Posterior cingulate gyrus (tissue), 11 donors: ENCODE measurements around the gene BRD4.

Source experiments
- DNase-seq, 10 donors: peaks; one replicate each; pipeline versions ENCODE4 v3.0.0 to v3.0.0-alpha.2; 2020 to 2021; ENCODE audit warnings: mixed read lengths in 3 of 10
- intact Hi-C: fragments of 100-400 bp; cut with DNase I; formaldehyde crosslinking; loops from one replicate; pipeline ENCODE4 v1.15.1; 2023

BRD4 gene

GRCh38 chr19:15332311-15332996 is at the start of gene BRD4:
TSS of gene BRD4 (minus strand) at chr19:15332539. CDS start at chr19:15273099, 59,440 bp downstream.
- intact Hi-C loops, result loop anchor here (5.0 kb wide), 2 partner anchors 50 to 65 kb away; no protein-coding TSS in a partner anchor
- peak; percentile 50 to 95 (median 68) for DNase-seq

DNA sequence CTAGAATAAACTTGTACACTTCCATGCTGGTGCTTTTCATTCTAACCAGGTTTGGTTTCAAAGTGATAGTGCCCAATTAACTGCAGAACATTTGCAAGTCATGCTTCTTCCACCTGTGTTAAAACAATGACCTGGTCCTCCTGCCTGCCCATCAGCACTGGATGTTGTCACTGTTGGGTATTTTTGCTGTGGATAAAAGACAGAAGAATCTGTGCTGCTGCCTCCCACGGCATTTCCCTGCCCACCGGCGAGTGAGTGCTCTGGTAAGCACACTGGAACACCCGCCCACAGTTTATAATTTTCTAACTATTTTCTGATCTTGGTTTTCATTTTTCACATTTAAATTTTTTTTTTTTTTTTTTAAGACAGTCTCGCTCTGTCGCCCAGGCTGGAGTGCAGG is 49.5 kb upstream of the BRD4 start:
- DNase-seq, result peak in 6 of 10 donors; percentile 32 to 89 (median 64)
- intact Hi-C loops, result loop anchor here (5.0 kb wide), 1 partner anchor 50 kb away; the partner anchor contains the start of gene BRD4

DNA sequence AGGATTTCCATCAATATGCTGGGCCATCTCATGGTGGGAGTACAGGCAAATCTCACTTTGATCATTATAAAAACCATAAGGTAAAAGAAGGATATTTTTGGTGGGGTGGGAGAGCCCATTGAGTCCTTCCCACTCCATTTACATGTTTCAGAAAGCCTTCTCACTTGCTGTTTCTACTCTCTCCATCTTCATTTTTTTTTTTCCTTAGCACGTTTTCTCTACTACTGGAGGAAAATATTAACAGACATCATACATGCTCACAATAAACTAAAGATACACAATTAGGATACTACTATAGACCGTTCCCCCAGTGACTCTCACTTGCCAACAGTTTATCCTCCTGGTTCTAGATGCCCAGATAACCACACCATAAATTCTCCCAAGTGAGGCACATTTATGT is 49.1 kb upstream of the BRD4 start:
- intact Hi-C loops, result loop anchor here (5.0 kb wide), 1 partner anchor 49 kb away; the partner anchor contains the start of gene BRD4
- DNase-seq, result no peak

DNA sequence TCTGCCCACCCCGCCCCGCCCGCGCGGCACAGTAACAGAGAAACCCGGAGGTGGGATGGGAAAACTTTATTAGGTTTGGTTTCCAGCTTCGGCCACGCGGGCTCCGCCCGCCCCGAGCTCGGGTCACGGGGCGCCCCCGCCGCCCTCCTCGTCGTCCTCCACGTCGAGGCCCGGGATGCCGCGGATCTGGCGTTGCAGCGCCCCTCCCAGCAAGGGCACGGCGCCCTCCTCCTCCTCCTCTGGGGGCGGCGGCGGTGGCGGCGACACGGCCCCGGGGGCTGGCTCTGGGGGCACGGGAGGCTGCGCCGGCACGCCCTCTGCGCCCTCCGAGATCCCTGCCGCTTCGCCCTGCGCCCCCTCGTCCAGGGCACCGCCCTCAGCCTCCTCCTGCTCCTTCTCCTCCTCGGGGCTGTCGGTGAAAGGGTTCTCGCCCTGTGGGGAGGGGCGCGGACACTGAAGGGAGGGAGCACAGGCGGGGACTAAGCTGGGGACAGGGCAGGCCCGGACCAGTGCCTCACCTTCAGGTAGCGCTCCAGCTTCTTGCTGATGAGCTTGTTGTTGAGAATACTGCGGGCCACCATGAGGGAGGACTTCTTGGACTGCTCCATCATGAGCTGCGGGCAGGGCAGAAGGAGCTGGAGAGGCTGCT is 47.8 kb upstream of the BRD4 start:
- intact Hi-C loops, result loop anchor here (5.0 kb wide), 5 partner anchors 37 to 177 kb away; partner anchors contain the start of genes AKAP8L and BRD4
- DNase-seq, result peak in 1 of 10 donors; percentile 74

- peak; percentile 94 to 100 (median 98) for DNase-seq
- intact Hi-C loops, result loop anchor here (5.0 kb wide), 4 partner anchors 38 to 178 kb away; partner anchors contain the start of gene AKAP8L
These were observed 47.0 kb upstream of the BRD4 start, which contains the start of gene AKAP8 for GRCh38 chr19:15379083-15379998. TSS of gene AKAP8 (minus strand) at chr19:15379787. CDS start at chr19:15379731, 56 bp downstream.

DNA sequence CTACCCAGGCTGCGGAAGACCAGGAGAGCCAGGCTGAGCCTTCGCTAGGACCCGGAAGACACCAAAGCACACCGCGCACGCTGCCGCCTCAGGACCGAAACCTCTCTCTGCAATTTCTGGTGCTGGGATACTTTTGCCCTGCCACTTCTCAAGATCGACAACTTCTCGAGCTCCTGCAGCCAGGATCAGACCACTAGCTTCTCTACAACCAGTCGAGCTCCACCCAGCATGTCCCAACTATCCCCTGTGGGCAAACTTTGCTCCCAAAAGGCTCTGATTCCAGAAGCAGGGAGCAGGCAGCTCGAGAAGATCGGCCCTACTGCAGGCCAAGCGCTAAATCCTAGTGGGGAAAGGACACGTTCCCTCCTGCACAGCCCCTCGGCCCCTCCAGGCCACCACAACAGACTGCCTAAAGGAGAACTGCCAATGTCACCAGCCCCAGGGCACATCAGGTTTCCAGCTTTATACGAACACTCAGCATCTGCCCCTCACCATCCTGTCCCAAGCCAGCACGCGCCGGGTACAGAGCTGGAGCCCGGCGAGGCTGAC is 46.3 kb upstream of the BRD4 start:
- peak in 4 of 10 donors; percentile 35 to 88 (median 61) for DNase-seq
- intact Hi-C loops, result loop anchor here (5.0 kb wide), 4 partner anchors 39 to 179 kb away; partner anchors contain the start of gene AKAP8L

DNA sequence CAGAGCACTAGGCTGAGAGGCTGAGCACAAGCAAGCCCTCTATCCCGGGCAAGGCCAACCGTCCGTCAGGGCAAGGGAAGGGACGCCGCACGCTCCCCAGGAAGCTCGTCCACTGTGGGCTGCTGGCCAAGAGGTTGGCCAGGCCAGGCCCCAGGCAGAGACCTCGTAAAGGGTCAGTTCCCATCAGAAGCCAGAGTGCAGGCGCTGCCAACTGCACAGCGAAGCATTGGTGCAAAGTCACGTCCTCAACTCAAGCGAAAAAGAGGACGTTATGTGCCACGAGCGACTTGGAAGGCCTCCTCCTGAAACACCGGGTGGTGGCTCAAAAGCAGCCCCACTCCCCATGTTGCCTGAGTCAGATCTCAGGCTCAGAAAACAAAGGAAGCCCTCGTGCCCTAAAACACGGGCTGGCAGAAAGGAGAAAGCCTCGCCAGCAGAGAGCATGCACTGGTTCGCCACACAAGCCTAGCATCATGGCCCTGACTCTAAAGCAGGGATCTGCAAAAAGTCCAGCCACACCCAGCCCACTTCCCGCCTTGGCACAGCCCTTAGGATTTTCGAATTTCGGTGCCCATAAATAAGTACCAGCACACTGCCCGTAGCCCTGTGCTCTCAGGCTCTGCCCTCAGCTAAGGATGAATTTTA is 42.6 kb upstream of the BRD4 start:
- DNase-seq, result peak in 1 of 10 donors; percentile 74
- intact Hi-C loops, result loop anchor here (5.0 kb wide), 4 partner anchors 42 to 182 kb away; partner anchors contain the start of gene AKAP8L

DNA sequence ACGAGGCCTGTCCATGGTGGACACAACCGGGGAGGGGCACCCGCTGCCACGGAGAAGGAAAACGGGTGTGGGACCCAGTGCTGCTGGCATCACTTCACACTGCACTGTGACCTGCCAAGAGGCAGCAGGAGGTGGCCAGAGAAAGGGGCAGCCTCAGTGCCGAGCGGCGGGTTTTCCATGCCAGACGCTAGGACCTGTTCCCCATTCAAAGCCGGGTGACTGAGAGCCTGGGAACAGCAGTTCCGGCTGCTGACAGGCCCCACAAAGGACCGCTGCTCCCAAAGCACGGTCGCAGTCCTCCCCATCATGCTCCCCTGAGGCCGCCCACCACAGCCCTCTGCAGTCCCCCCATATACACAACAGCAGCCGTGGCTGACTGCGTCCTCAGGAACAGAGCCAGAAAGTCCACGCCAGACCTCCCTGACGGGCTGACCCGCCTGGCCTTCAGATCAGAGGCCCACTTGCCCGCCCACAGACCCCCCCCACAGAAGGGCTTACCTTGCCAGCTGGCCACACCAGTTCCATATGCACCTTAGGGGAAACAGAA is 41.8 kb upstream of the BRD4 start:
- intact Hi-C loops, result no loop called here

GRCh38 chr19:15373644-15374043 is 41.3 kb upstream of the BRD4 start:
- DNase-seq, result peak in 1 of 10 donors; percentile 60
- intact Hi-C loops, result no loop called here

More for the DNA sequence above, 41.8 kb upstream of the BRD4 start:
- peak in 2 of 10 donors; percentile 81 to 86 for DNase-seq

- DNase-seq, result peak in 1 of 10 donors; percentile 70
- intact Hi-C loops, result no loop called here
These were observed 40.6 kb upstream of the BRD4 start for GRCh38 chr19:15372891-15373301.

GRCh38 chr19:15372470-15372869 is 40.1 kb upstream of the BRD4 start:
- intact Hi-C loops, result no loop called here
- DNase-seq, result peak in 1 of 10 donors; percentile 0

- peak in 1 of 10 donors; percentile 57 for DNase-seq
- intact Hi-C loops, result no loop called here
These were observed 39.5 kb upstream of the BRD4 start for GRCh38 chr19:15371786-15372380.

DNA sequence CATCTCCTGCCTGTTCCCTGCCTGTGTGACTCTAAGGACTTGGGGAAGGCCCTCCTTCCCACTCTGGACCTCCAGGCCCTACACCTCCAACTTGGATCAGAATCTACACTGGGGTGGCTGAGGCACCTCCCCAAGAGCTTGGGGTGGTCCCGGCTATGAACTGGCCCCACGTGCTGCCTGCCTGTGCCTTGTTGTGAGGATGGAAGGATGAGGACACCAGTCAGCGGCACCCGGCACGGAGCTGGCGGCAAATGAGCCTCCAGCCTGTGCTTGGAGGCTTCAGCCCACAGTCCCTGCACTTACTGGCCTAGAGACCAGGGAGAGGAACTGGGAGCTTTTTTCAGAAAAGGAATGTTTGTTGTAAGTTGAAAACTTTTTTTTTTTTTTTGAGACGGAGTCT is 38.8 kb upstream of the BRD4 start:
- DNase-seq, result no peak
- intact Hi-C loops, result no loop called here

- intact Hi-C loops, result no loop called here
- no peak for DNase-seq
These were observed 37.2 kb upstream of the BRD4 start for GRCh38 chr19:15369594-15369891.

- intact Hi-C loops, result no loop called here
- peak in 1 of 10 donors; percentile 78 for DNase-seq
These were observed 36.7 kb upstream of the BRD4 start for GRCh38 chr19:15368798-15369593.

- intact Hi-C loops, result no loop called here
- peak in 1 of 10 donors; percentile 46 for DNase-seq
These were observed 35.8 kb upstream of the BRD4 start for GRCh38 chr19:15368051-15368632.

GRCh38 chr19:15367439-15367838 is 35.1 kb upstream of the BRD4 start:
- intact Hi-C loops, result no loop called here
- no peak for DNase-seq

GRCh38 chr19:15365264-15365663 is 32.9 kb upstream of the BRD4 start:
- intact Hi-C loops, result no loop called here
- no peak for DNase-seq
